ENCODE results near the gene ZYX.
"Not testable (repeated sequence)": the region's sequence is repeated elsewhere in the genome, so short reads cannot be mapped to it uniquely, and the experiment has no call there.

DNA sequence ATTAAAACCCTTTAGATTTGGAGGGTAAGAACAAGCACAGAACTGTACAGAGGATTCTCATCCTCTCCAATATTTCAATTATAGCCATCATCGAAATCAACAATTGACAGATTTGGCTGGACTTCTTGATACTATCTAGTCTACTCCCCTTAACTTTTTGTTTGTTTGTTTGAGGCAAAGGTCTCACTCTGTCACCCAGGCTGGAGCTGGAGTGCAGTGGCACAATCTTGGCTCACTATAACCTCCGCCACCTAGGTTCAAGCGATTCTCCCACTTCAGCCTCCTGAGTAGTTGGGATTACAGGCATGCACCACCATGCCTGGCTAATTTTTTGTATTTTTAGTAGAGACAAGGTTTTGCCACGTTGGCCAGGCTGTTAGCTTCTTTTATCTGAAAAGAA is 21.1 kb downstream of the ZYX start:
- not testable (repeated sequence) for TF ChIP-seq POLR2A (IDR thresholded peaks at IDR 0.05)
- TF ChIP-seq, protein P1, sequence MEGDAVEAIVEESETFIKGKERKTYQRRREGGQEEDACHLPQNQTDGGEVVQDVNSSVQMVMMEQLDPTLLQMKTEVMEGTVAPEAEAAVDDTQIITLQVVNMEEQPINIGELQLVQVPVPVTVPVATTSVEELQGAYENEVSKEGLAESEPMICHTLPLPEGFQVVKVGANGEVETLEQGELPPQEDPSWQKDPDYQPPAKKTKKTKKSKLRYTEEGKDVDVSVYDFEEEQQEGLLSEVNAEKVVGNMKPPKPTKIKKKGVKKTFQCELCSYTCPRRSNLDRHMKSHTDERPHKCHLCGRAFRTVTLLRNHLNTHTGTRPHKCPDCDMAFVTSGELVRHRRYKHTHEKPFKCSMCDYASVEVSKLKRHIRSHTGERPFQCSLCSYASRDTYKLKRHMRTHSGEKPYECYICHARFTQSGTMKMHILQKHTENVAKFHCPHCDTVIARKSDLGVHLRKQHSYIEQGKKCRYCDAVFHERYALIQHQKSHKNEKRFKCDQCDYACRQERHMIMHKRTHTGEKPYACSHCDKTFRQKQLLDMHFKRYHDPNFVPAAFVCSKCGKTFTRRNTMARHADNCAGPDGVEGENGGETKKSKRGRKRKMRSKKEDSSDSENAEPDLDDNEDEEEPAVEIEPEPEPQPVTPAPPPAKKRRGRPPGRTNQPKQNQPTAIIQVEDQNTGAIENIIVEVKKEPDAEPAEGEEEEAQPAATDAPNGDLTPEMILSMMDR (IDR thresholded peaks at IDR 0.05) = not testable (repeated sequence)
